Mucosa of rectum (tissue), 2 donors: ENCODE data around the gene KRTAP5-7.
"Not testable (repeated sequence)": the region's sequence is repeated elsewhere in the genome, so short reads cannot be mapped to it uniquely, and the experiment has no call there.

ENCODE experiments used
- H3K27ac ChIP-seq, 2 donors: one replicate each; pipeline ENCODE4 v1.7.0; 2013; ENCODE audit warnings: inconsistent platforms in 2 of 2, low read depth in 2 of 2, low read length in 2 of 2
- H3K27me3 ChIP-seq, 2 donors: one replicate each; pipeline ENCODE4 v1.7.0; 2013; ENCODE audit warnings: low read length in 2 of 2; ENCODE audit not compliant: control insufficient read depth in 2 of 2, insufficient read depth in 2 of 2
- H3K36me3 ChIP-seq, 2 donors: one replicate each; pipeline ENCODE4 v1.7.0; 2013; ENCODE audit warnings: low read length in 2 of 2; ENCODE audit not compliant: control insufficient read depth in 2 of 2, insufficient read depth in 2 of 2
- H3K4me1 ChIP-seq, 2 donors: one replicate each; pipeline ENCODE4 v1.7.0; 2013; ENCODE audit warnings: low read length in 2 of 2, mild to moderate bottlenecking in 1 of 2; ENCODE audit not compliant: control insufficient read depth in 2 of 2, insufficient read depth in 2 of 2
- H3K4me3 ChIP-seq, 2 donors: one replicate each; pipeline ENCODE4 v1.7.0; 2013; ENCODE audit warnings: low read length in 2 of 2
- H3K9ac ChIP-seq, 2 donors: one replicate each; pipeline ENCODE4 v1.7.0; 2013; ENCODE audit warnings: low read length in 2 of 2, low read depth in 1 of 2, mild to moderate bottlenecking in 1 of 2
- H3K9me3 ChIP-seq, 2 donors: one replicate each; pipeline ENCODE4 v1.7.0; 2013; ENCODE audit warnings: low read length in 2 of 2; ENCODE audit not compliant: control insufficient read depth in 2 of 2
- donor health status: healthy.
- donor health status: Normal muscosa, but diverticular disease.

Gene KRTAP5-7

GRCh38 chr11:71534711-71535608 is 7.9 kb downstream of the KRTAP5-7 start:
- not testable (repeated sequence) for H3K9ac ChIP-seq, H3K27ac ChIP-seq, H3K36me3 ChIP-seq, H3K9me3 ChIP-seq, H3K4me3 ChIP-seq, H3K27me3 ChIP-seq, H3K4me1 ChIP-seq

- Histone ChIP-seq H3K4me3 (no peak overlapping the region), H3K27me3 (no peaks in the 10 kb centered on the region), H3K9ac (no peak overlapping the region), H3K4me1 (no peaks in the 10 kb centered on the region), H3K9me3 (no peaks in the 10 kb centered on the region), H3K36me3 (no peaks in the 10 kb centered on the region), H3K27ac (no peak overlapping the region)
These were observed 8.8 kb downstream of the KRTAP5-7 start for GRCh38 chr11:71535825-71536224.

DNA sequence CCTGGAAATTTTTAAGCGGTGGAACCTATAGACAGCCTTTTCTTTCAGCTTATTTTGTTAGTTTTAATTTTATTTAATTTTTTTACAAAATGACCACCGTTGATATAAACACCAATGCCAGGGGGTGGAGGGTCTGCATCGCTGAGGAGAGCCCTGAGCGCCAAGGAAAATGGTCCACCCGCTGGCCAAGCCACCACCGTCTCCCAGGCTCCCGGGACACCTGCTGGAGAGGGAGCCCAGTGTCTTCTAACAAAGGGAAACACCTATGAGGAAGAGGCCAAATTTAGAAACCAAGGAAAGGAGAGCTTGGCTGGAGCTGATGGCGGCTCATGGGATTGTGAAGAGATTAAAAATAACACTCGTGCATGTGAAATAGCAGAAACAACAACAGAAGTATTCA is 10.5 kb downstream of the KRTAP5-7 start:
- no peak overlapping the region for H3K9ac ChIP-seq
- H3K4me3 ChIP-seq = no peak overlapping the region
- H3K36me3 ChIP-seq = no peaks in the 10 kb centered on the region
- no peaks in the 10 kb centered on the region for H3K27me3 ChIP-seq
- H3K27ac ChIP-seq = no peak overlapping the region
- no peaks in the 10 kb centered on the region for H3K4me1 ChIP-seq
- no peaks in the 10 kb centered on the region for H3K9me3 ChIP-seq

- H3K27ac ChIP-seq, H3K4me1 ChIP-seq, H3K9me3 ChIP-seq, H3K27me3 ChIP-seq, H3K36me3 ChIP-seq, H3K4me3 ChIP-seq, H3K9ac ChIP-seq: not testable (repeated sequence)
These were observed 11.1 kb downstream of the KRTAP5-7 start, which contains the start of gene KRTAP5-8 for GRCh38 chr11:71537977-71538665. KRTAP5-8 (plus strand) TSS chr11:71538025; CDS start chr11:71538056, 31 bp downstream.

GRCh38 chr11:71538666-71538990 is 11.6 kb downstream of the KRTAP5-7 start:
- Histone ChIP-seq H3K4me1 (no peaks in the 10 kb centered on the region), H3K9ac (no peak overlapping the region), H3K9me3 (no peaks in the 10 kb centered on the region), H3K4me3 (no peak overlapping the region), H3K36me3 (no peaks in the 10 kb centered on the region), H3K27me3 (no peaks in the 10 kb centered on the region), H3K27ac (no peak overlapping the region)

DNA sequence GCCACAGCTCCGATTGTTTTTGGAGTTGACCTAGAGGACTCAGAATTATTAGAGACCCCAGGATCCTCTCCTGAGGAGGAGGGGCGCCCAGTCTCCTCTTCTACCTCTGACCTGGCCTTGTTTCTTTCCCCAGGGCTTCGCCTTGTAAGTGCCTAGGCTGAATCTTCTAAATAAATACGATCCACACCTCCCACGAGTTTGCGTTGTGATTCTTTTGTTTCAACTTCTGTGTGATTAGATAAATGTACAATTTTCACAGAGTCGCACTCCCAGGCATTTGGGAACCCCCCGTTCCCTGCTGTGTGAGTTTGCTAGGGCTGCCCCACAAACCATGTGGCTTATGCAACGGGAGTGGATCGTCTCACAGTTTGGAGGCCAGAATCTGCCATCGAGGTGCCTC is 11.9 kb downstream of the KRTAP5-7 start:
- Histone ChIP-seq H3K9ac (no peak overlapping the region), H3K4me1 (no peaks in the 10 kb centered on the region), H3K36me3 (no peaks in the 10 kb centered on the region), H3K4me3 (no peak overlapping the region), H3K9me3 (no peaks in the 10 kb centered on the region), H3K27me3 (no peaks in the 10 kb centered on the region), H3K27ac (no peak overlapping the region)

DNA sequence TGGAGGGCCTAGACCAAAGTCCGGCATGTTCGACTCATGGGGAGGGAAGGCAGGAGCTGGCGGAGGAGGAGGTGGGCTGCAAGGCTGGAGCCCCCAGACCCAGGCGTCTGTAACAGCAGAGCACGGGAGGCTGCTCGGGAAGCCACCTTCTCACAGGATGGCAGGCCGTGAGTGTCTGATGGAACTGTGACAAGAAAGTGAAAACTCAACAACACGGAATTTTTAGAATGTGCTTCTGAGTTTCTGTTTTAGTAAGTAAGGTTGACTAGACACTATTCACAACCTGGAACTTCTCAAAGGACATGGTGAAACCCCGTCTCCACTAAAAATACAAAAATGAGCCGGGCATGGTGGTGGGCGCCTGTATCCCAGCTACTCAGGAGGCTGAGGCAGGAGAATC is 12.9 kb downstream of the KRTAP5-7 start:
- H3K9ac ChIP-seq, H3K4me3 ChIP-seq, H3K36me3 ChIP-seq, H3K4me1 ChIP-seq, H3K27me3 ChIP-seq, H3K27ac ChIP-seq, H3K9me3 ChIP-seq: not testable (repeated sequence)

DNA sequence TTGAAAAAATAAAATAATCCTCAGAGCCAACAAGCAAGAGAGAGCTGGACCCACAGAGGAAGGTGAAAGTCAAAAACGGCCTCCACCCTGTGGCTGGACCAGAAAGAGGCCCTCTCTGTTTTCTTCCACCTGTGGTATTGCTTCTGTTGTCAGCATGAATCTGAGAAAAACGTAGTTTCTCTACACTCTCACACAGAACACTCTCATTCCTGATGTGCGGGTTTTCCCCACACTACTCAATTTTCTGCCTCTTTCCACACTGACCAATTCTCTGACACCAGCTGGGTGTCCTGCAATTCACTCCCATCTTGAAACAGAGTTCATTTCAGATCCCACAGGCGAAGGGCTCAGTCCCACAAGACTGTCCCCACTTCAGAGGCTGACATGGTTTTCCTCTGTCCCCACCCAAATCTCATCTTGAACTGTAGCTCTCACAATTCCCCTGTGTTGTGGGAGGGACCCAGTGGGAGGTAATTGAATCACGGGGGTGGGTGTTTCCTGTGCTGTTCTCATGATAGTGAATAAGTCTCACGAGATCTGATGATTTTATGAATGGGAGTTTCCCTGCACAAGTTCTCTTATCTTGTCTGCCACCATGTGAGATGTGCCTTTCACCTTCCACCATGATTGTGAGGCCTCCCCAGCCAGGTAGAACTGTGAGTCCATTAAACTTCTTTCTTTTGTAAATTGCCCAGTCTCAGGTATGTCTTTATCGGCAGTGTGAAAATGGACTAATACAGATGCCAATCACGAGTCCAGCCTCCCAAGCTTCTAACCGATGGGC is 13.6 kb downstream of the KRTAP5-7 start:
- H3K9me3 ChIP-seq, H3K36me3 ChIP-seq, H3K27ac ChIP-seq, H3K9ac ChIP-seq, H3K27me3 ChIP-seq, H3K4me3 ChIP-seq, H3K4me1 ChIP-seq: not testable (repeated sequence)

GRCh38 chr11:71542382-71542781 is 15.3 kb downstream of the KRTAP5-7 start:
- no peak overlapping the region for H3K4me3 ChIP-seq
- H3K27ac ChIP-seq = no peak overlapping the region
- H3K36me3 ChIP-seq = no peaks in the 10 kb centered on the region
- no peak overlapping the region for H3K9ac ChIP-seq
- no peaks in the 10 kb centered on the region for H3K9me3 ChIP-seq
- H3K4me1 ChIP-seq = no peaks in the 10 kb centered on the region
- H3K27me3 ChIP-seq = no peaks in the 10 kb centered on the region
